Uterus (tissue), 2 donors: Measurements from ENCODE around the gene DIRAS1.

ENCODE experiments used
- CTCF ChIP-seq, 4 experiments: fragments of 200-600 bp in 2 of 4; fragments of 450-650 bp in 2 of 4; sonication (generic) in 2 of 4; IDR thresholded peaks; one replicate each; pipeline ENCODE4 v1.5.1; 2016 to 2019; ENCODE audit warnings: antibody characterized with exemption in 4 of 4, mild to moderate bottlenecking in 2 of 4, moderate library complexity in 1 of 4
- POLR2A ChIP-seq, 2 donors: fragments of 450-650 bp; IDR thresholded peaks; one replicate each; pipeline ENCODE4 v1.6.1; 2016; ENCODE audit warnings: antibody characterized with exemption in 2 of 2, mild to moderate bottlenecking in 1 of 2, moderate library complexity in 1 of 2

GRCh38 chr19:2768365-2769132 is 47.4 kb upstream of the DIRAS1 start:
- TF ChIP-seq CTCF (IDR thresholded peaks at IDR 0.05) (no peak), POLR2A (IDR thresholded peaks at IDR 0.05) (no peak)
